Neural crest cell (in vitro differentiated cells): ENCODE measurements around the gene CAB39. TPM values are rescaled to one million over a fixed set of nuclear protein-coding genes. Genes with fewer than 3 reads are reported as not detected.
A peak's percentile ranks its signal among the peaks of the same experiment; 100 is the strongest.

Experiments used
- DNase-seq: peaks from one replicate; pipeline ENCODE4 v3.0.0; 2021; ENCODE audit warnings: low read depth, mixed read lengths, low spot score
- H3K27ac Mint-ChIP-seq: one replicate; pipeline ENCODE4 v1.8.0; 2021; ENCODE audit warnings: mild to moderate bottlenecking, mixed read lengths; ENCODE audit not compliant: unreplicated experiment
- H3K27me3 Mint-ChIP-seq: 2 replicates; pipeline ENCODE4 v1.8.0; 2021; ENCODE audit warnings: low read depth, mild to moderate bottlenecking, mixed read lengths
- H3K36me3 Mint-ChIP-seq: 2 replicates; pipeline ENCODE4 v1.8.0; 2021; ENCODE audit warnings: low read depth, mild to moderate bottlenecking, mixed read lengths
- H3K4me1 Mint-ChIP-seq: 2 replicates; pipeline ENCODE4 v1.8.0; 2021; ENCODE audit warnings: mixed read lengths
- H3K4me3 Mint-ChIP-seq: one replicate; pipeline ENCODE4 v1.8.0; 2021; ENCODE audit warnings: mild to moderate bottlenecking, mixed read lengths
- H3K9me3 Mint-ChIP-seq: 2 replicates; pipeline ENCODE4 v1.8.0; 2021; ENCODE audit warnings: mixed read lengths
- total RNA-seq: library from RNA; stranded (reverse); gene quantifications from 2 replicates; pipeline ENCODE4 v1.2.1, GENCODE V29; 2021
- TF ChIP-seq, protein P1 (sequence below): fragments of 200-600 bp; sonication (generic); conservative IDR thresholded peaks from 2 replicates; pipeline ENCODE4 v1.5.0; 2021; ENCODE audit warnings: antibody characterized with exemption, mild to moderate bottlenecking

The CAB39 gene
- total RNA-seq, 1 donor from 2014 or later: 40.6 TPM

DNA sequence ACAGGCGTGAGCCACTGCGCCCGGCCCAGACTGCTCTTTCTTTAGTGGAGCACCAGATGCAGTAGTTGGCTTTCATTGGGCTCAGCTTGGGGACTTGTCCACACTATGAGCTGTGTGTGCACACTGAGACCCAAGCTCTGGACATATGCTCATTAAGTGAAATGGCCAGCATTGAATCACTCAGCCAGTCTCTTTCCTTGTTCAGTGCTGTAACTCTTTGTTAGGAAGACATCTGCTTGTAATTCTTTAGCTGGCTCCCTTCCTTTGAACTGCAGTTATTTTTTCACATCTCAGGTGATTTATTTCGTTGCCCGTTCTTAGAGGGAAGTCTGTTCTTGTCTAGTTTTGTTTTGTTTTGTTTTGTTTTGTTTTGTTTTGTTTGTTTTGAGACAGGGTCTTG, 70.5 kb downstream of the CAB39 start:
- H3K4me3 Mint-ChIP-seq: no peak overlapping the region
- peaks cover 17% of the 10 kb centered on the region for H3K9me3 Mint-ChIP-seq
- H3K27me3 Mint-ChIP-seq: no peaks in the 10 kb centered on the region
- H3K4me1 Mint-ChIP-seq: peaks cover 23% of the 10 kb centered on the region
- H3K36me3 Mint-ChIP-seq: peaks cover 41% of the 10 kb centered on the region
- no peak overlapping the region for H3K27ac Mint-ChIP-seq
- TF ChIP-seq, protein P1, sequence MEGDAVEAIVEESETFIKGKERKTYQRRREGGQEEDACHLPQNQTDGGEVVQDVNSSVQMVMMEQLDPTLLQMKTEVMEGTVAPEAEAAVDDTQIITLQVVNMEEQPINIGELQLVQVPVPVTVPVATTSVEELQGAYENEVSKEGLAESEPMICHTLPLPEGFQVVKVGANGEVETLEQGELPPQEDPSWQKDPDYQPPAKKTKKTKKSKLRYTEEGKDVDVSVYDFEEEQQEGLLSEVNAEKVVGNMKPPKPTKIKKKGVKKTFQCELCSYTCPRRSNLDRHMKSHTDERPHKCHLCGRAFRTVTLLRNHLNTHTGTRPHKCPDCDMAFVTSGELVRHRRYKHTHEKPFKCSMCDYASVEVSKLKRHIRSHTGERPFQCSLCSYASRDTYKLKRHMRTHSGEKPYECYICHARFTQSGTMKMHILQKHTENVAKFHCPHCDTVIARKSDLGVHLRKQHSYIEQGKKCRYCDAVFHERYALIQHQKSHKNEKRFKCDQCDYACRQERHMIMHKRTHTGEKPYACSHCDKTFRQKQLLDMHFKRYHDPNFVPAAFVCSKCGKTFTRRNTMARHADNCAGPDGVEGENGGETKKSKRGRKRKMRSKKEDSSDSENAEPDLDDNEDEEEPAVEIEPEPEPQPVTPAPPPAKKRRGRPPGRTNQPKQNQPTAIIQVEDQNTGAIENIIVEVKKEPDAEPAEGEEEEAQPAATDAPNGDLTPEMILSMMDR: no peak
- DNase-seq: no peak

DNA sequence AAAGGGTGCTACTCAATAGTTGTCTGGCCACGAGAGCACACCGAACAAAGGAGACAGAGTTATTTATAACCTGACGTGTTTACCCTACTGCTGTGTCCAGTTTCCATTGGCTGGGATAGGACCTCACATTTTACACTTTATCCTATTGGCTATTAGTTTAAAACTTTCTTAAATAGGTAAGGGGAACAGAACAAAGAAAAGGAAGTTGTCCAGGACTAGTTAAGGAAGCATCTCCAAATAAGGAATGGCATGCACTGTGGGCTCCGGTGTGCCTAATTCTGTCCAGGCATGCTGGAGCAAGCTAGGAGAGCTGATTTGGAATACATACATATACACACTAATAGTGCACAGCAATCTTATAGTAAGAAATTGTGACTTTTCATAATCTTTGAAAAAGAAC, 72.2 kb downstream of the CAB39 start:
- H3K9me3 Mint-ChIP-seq: peaks cover 21% of the 10 kb centered on the region
- H3K36me3 Mint-ChIP-seq: peaks cover 55% of the 10 kb centered on the region
- DNase-seq: no peak
- TF ChIP-seq, protein P1: no peak
- H3K27ac Mint-ChIP-seq: no peak overlapping the region
- H3K4me1 Mint-ChIP-seq: peaks cover 23% of the 10 kb centered on the region
- H3K27me3 Mint-ChIP-seq: no peaks in the 10 kb centered on the region
- H3K4me3 Mint-ChIP-seq: no peak overlapping the region

DNA sequence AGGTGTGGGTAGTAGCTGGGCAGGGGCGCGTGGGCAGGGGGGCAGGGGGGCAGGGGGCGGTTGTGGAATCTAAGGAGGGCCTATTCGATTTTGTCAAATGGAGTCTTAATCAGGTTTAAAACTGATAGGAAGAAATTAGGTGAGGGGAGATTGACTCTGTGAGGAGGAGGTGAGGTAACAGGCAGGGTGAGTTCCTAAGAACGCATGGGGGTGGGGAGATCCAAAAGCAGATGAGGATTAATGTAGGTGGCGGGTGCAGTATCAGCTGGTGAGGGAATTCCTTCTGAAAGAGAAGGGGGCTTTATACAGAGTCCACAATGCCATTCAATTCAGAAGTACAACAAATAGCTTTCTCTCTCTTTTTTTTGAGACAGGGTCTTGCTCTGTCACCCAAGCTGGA, 72.7 kb downstream of the CAB39 start:
- Mint-ChIP-seq H3K27me3 (no peaks in the 10 kb centered on the region), H3K9me3 (peaks cover 21% of the 10 kb centered on the region), H3K4me1 (peaks cover 23% of the 10 kb centered on the region), H3K4me3 (no peak overlapping the region), H3K36me3 (peaks cover 58% of the 10 kb centered on the region), H3K27ac (peak overlapping the region; percentile 85)
- no peak for DNase-seq
- TF ChIP-seq, protein P1: no peak

DNA sequence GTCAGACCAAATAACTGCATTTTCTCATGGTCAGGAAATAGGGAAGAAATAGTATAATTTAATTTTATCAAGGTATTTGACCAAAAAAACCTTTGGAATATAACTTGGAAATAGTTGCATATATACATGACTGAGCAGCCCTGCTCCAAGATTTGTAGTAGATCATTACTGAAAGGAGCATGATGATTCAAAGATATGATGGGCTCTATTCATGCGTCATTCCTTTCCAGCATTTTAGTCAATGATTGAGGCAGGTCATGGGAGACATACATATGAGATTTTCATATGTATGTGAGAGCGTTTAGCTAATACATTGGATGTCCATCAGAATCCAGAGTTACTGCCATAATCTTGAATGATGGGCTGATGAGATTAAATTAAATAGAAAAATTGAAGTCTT, 74.5 kb downstream of the CAB39 start:
- Mint-ChIP-seq H3K4me3 (no peak overlapping the region), H3K27me3 (no peaks in the 10 kb centered on the region), H3K36me3 (peaks cover 64% of the 10 kb centered on the region), H3K4me1 (peaks cover 15% of the 10 kb centered on the region), H3K9me3 (peaks cover 21% of the 10 kb centered on the region), H3K27ac (no peak overlapping the region)
- TF ChIP-seq, protein P1: no peak
- DNase-seq: no peak

DNA sequence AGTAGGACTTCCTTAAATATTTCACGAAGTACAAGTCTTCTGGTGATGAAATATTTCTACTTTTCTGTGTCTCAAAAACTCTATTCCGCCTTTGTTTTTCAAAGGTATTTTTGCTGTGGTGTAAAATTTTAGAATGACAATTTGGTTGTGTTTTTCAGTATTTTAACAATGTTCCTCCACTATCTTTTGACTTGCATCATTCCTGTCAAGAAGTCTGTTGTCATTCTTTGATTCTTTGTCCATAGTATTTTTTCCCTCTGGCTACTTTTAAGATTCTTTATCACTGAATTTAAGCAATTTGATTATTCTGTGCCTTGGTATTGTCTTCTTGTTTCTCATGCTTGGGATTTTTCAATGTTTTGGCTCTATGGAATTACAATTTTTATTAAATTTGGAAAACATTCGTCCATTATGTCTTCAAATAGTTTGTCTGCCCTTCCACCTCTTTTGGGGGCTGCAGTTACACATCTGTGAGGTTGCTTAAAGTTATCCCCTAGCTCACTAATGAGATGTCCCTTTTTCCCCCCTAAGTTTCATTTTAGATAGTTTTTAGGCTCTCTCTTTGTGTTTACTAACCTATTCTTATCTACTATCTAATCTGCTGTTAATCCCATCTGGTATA, 76.0 kb downstream of the CAB39 start:
- no peak overlapping the region for H3K27ac Mint-ChIP-seq

More for the DNA sequence above, 76.0 kb downstream of the CAB39 start:
- Mint-ChIP-seq H3K4me1 (peaks cover 15% of the 10 kb centered on the region), H3K9me3 (peaks cover 21% of the 10 kb centered on the region), H3K27me3 (no peaks in the 10 kb centered on the region), H3K4me3 (no peak overlapping the region), H3K36me3 (peaks cover 68% of the 10 kb centered on the region)
- TF ChIP-seq, protein P1: no peak
- DNase-seq: no peak
